Progenitor cell of endocrine pancreas (in vitro differentiated cells): Measurements from ENCODE around the gene ZFPM1. TPM values are rescaled to one million over a fixed set of nuclear protein-coding genes. Genes with fewer than 3 reads are reported as not detected.
A peak's percentile ranks its signal among the peaks of the same experiment; 100 is the strongest.

ENCODE experiments used
- DNase-seq: peaks from one replicate; pipeline ENCODE4 v3.0.0; 2021; ENCODE audit warnings: low spot score; ENCODE audit not compliant: unreplicated experiment
- H3K27ac Mint-ChIP-seq: 2 replicates; pipeline ENCODE4 v1.8.0; 2021; ENCODE audit warnings: mild to moderate bottlenecking, moderate library complexity, mixed read lengths
- H3K27me3 Mint-ChIP-seq: 2 replicates; pipeline ENCODE4 v1.8.0; 2021; ENCODE audit warnings: mixed read lengths
- H3K36me3 Mint-ChIP-seq: 2 replicates; pipeline ENCODE4 v1.8.0; 2022; ENCODE audit warnings: mixed read lengths; ENCODE audit not compliant: insufficient read depth
- H3K4me1 Mint-ChIP-seq: 2 replicates; pipeline ENCODE4 v1.8.0; 2021; ENCODE audit warnings: low read depth, mixed read lengths
- H3K4me3 Mint-ChIP-seq: 2 replicates; pipeline ENCODE4 v1.8.0; 2021; ENCODE audit warnings: low read depth, mild to moderate bottlenecking, moderate library complexity, mixed read lengths
- H3K9me3 Mint-ChIP-seq: 2 replicates; pipeline ENCODE4 v1.8.0; 2021; ENCODE audit warnings: low read depth, mixed read lengths
- CTCF ChIP-seq: fragments of 200-600 bp; sonication (generic); IDR thresholded peaks from one replicate; pipeline ENCODE4 v1.5.0; 2021; ENCODE audit warnings: antibody characterized with exemption, mild to moderate bottlenecking; ENCODE audit not compliant: unreplicated experiment
- total RNA-seq: library from RNA; stranded (reverse); gene quantifications from 2 replicates; pipeline ENCODE4 v1.2.1, GENCODE V29; 2021

Gene ZFPM1
- total RNA-seq, 1 donor from 2014 or later, result 90.6 TPM

- Mint-ChIP-seq H3K36me3 (peaks cover 6% of the 10 kb centered on the region), H3K27ac (no peak overlapping the region), H3K4me1 (peaks cover 49% of the 10 kb centered on the region), H3K27me3 (no peaks in the 10 kb centered on the region), H3K4me3 (no peak overlapping the region), H3K9me3 (no peaks in the 10 kb centered on the region)
- no peak for TF ChIP-seq CTCF
- DNase-seq, result no peak
These were observed 27.0 kb downstream of the ZFPM1 start for GRCh38 chr16:88479793-88480760.

GRCh38 chr16:88480829-88481228 lies 27.7 kb downstream of the ZFPM1 start:
- no peaks in the 10 kb centered on the region for H3K9me3 Mint-ChIP-seq
- no peak for TF ChIP-seq CTCF
- H3K27me3 Mint-ChIP-seq, result no peaks in the 10 kb centered on the region
- peaks cover 49% of the 10 kb centered on the region for H3K4me1 Mint-ChIP-seq
- H3K36me3 Mint-ChIP-seq, result peaks cover 6% of the 10 kb centered on the region
- no peak overlapping the region for H3K27ac Mint-ChIP-seq
- no peak for DNase-seq
- H3K4me3 Mint-ChIP-seq, result no peak overlapping the region

GRCh38 chr16:88481851-88482250 lies 28.8 kb downstream of the ZFPM1 start:
- DNase-seq, result no peak
- Mint-ChIP-seq H3K9me3 (no peaks in the 10 kb centered on the region), H3K36me3 (peaks cover 12% of the 10 kb centered on the region), H3K4me1 (peaks cover 45% of the 10 kb centered on the region), H3K4me3 (no peak overlapping the region), H3K27me3 (no peaks in the 10 kb centered on the region), H3K27ac (no peak overlapping the region)
- TF ChIP-seq CTCF, result no peak

- Mint-ChIP-seq H3K9me3 (no peaks in the 10 kb centered on the region), H3K36me3 (peaks cover 14% of the 10 kb centered on the region), H3K4me1 (peaks cover 41% of the 10 kb centered on the region), H3K27me3 (no peaks in the 10 kb centered on the region), H3K27ac (no peak overlapping the region), H3K4me3 (no peak overlapping the region)
- no peak for TF ChIP-seq CTCF
- DNase-seq, result no peak
These were observed 29.7 kb downstream of the ZFPM1 start for GRCh38 chr16:88482630-88483391.

- H3K4me3 Mint-ChIP-seq, result no peak overlapping the region
- H3K27ac Mint-ChIP-seq, result peak overlapping the region; percentile 93
- peaks cover 16% of the 10 kb centered on the region for H3K36me3 Mint-ChIP-seq
These were observed 30.2 kb downstream of the ZFPM1 start for GRCh38 chr16:88483392-88483641.

More at GRCh38 chr16:88483392-88483641, 30.2 kb downstream of the ZFPM1 start:
- no peak for DNase-seq
- TF ChIP-seq CTCF, result no peak
- no peaks in the 10 kb centered on the region for H3K9me3 Mint-ChIP-seq
- peaks cover 44% of the 10 kb centered on the region for H3K4me1 Mint-ChIP-seq
- no peaks in the 10 kb centered on the region for H3K27me3 Mint-ChIP-seq
